ENCODE data around the gene ZGPAT. TPM values are rescaled to one million over a fixed set of nuclear protein-coding genes. Genes with fewer than 3 reads are reported as not detected.
A peak's percentile ranks its signal among the peaks of the same experiment; 100 is the strongest.

Gene ZGPAT
- total and polyA plus RNA-seq, 12 donors = 4.4 to 120 (median 35.3) TPM

GRCh38 chr20:63737945-63738686 lies 30.3 kb downstream of the ZGPAT start:
- WGBS, 4 donors = 21 to 60% (median 33%) methylated on average over 2 to 43 of the region's 43 CpGs
- H3K9me3 ChIP-seq (replicated peaks in 1 of 3) = no peaks in the 10 kb centered on the region
- H3K36me3 ChIP-seq (replicated peaks in 1 of 2) = peaks cover 0 to 41% of the 10 kb centered on the region in 2 donors
- intact Hi-C loops (cut with DNase I) = no loop called here
- no peaks in the 10 kb centered on the region for H3K27me3 ChIP-seq
- peaks cover 42% of the 10 kb centered on the region in 2 donors for H3K4me1 ChIP-seq (replicated peaks in 1 of 2)
- peak in 4 of 7 donors; percentile 23 to 42 (median 33) for DNase-seq
- peak overlapping the region in 1 of 4 donors; percentile 62 for H3K4me3 ChIP-seq
- peak overlapping the region in 2 of 5 donors; percentile 85 to 87 for H3K27ac ChIP-seq
- no peak for TF ChIP-seq CTCF (IDR thresholded peaks at IDR 0.05)
- no peak for TF ChIP-seq POLR2A (IDR thresholded peaks at IDR 0.05)

GRCh38 chr20:63738687-63739129 lies 30.9 kb downstream of the ZGPAT start:
- Histone ChIP-seq H3K27ac (peak overlapping the region in 4 of 5 donors; percentile 82 to 87 (median 86)), H3K27me3 (no peaks in the 10 kb centered on the region), H3K4me3 (peak overlapping the region in 2 of 4 donors; percentile 49 to 62), H3K36me3 (replicated peaks in 1 of 2) (peaks cover 0 to 43% of the 10 kb centered on the region in 2 donors), H3K4me1 (replicated peaks in 1 of 2) (peaks cover 42% of the 10 kb centered on the region in 2 donors), H3K9me3 (replicated peaks in 1 of 3) (no peaks in the 10 kb centered on the region)
- 0 to 14% (median 13%) methylated on average over 4 to 26 of the region's 26 CpGs for WGBS, 4 donors
- TF ChIP-seq CTCF (IDR thresholded peaks at IDR 0.05) = no peak
- TF ChIP-seq POLR2A (IDR thresholded peaks at IDR 0.05) = peak in 1 of 2 donors; percentile 23
- intact Hi-C loops (cut with DNase I) = no loop called here
- peak; percentile 74 to 87 (median 81) for DNase-seq

GRCh38 chr20:63739130-63740069 lies 31.6 kb downstream of the ZGPAT start, which contains the start of gene SLC2A4RG:
SLC2A4RG (plus strand) TSS chr20:63739776; CDS start chr20:63739913, 137 bp downstream.
- TF ChIP-seq CTCF (IDR thresholded peaks at IDR 0.05) (no peak), POLR2A (IDR thresholded peaks at IDR 0.05) (no peak)
- peak within 1 kb of the TSS; percentile 46 to 94 (median 85) for H3K27ac ChIP-seq
- H3K4me3 ChIP-seq = peak within 1 kb of the TSS in 2 of 4 donors; percentile 49 to 83
- H3K36me3 ChIP-seq (replicated peaks in 1 of 2) = peaks cover 0 to 36% of the 10 kb centered on the region in 2 donors
- no peaks in the 10 kb centered on the region for H3K27me3 ChIP-seq
- no peaks in the 10 kb centered on the region for H3K9me3 ChIP-seq (replicated peaks in 1 of 3)
- DNase-seq = peak; percentile 65 to 85 (median 78)
- H3K4me1 ChIP-seq (replicated peaks in 1 of 2) = peaks cover 42% of the 10 kb centered on the region in 2 donors
- 1 to 2% (median 2%) methylated on average over 10 to 126 of the region's 136 CpGs; no CpG with 5 or more reads in 1 of the 4 donors for WGBS, 4 donors
- intact Hi-C loops (cut with DNase I) = no loop called here
